GM10248 (cell line): ENCODE data around the gene GNMT.
A peak's percentile ranks its signal among the peaks of the same experiment; 100 is the strongest.

Source experiments
- CTCF ChIA-PET: fragments of 300-600 bp; sonication (Branson Sonifier 250); formaldehyde crosslinking; extraction: SDS; loops from one replicate; lab custom pipeline; 2021; ENCODE audit warnings: antibody characterized with exemption; lab: Yijun Ruan, JAX
- POLR2A ChIA-PET: fragments of 350-650 bp; sonication (Branson Sonifier 250); formaldehyde crosslinking; extraction: SDS; loops from one replicate; lab custom pipeline; 2020; ENCODE audit warnings: antibody characterized with exemption; lab: Yijun Ruan, JAX
- DNase-seq: peaks from one replicate; pipeline ENCODE4 v3.0.0; 2012; ENCODE audit errors: extremely low spot score
- CTCF ChIP-seq: IDR thresholded peaks from 2 replicates; pipeline ENCODE4 v1.5.1; 2012; ENCODE audit warnings: mild to moderate bottlenecking, low read depth; ENCODE audit errors: extremely low read depth, missing control alignments, control extremely low read depth

Gene GNMT

GRCh38 chr6:42933205-42933604 lies 27.3 kb upstream of the GNMT start:
- CTCF ChIA-PET: interaction anchor here (1.0 kb wide), 2 partner anchors 19 to 38 kb away, joined by 3 read pairs; no protein-coding TSS in a partner anchor
- POLR2A ChIA-PET: interaction anchor here (0.6 kb wide), 1 partner anchor 25 kb away, joined by 4 read pairs; no protein-coding TSS in a partner anchor
- no peak for DNase-seq
- TF ChIP-seq CTCF: no peak

GRCh38 chr6:42935322-42935721 lies 25.2 kb upstream of the GNMT start:
- no peak for TF ChIP-seq CTCF
- ChIA-PET POLR2A (no interaction called here), CTCF (interaction anchor here (0.7 to 1.6 kb wide), 3 partner anchors 11 to 207 kb away, joined by 3 to 5 read pairs (median 3); no protein-coding TSS in a partner anchor)
- DNase-seq: peak; percentile 23

- POLR2A ChIA-PET: no interaction called here
- no peak for TF ChIP-seq CTCF
- DNase-seq: no peak
- CTCF ChIA-PET: interaction anchor here (1.6 kb wide), 1 partner anchor 10 kb away, joined by 5 read pairs; no protein-coding TSS in a partner anchor
These were observed 24.2 kb upstream of the GNMT start for GRCh38 chr6:42936398-42936797.

- POLR2A ChIA-PET: no interaction called here
- CTCF ChIA-PET: interaction anchor here (1.6 kb wide), 1 partner anchor 9 kb away, joined by 5 read pairs; no protein-coding TSS in a partner anchor
- no peak for TF ChIP-seq CTCF
- no peak for DNase-seq
These were observed 22.8 kb upstream of the GNMT start for GRCh38 chr6:42937548-42938427.

- TF ChIP-seq CTCF: no peak
- CTCF ChIA-PET: no interaction called here
- no peak for DNase-seq
- POLR2A ChIA-PET: interaction anchor here (0.7 kb wide), 1 partner anchor 9 kb away, joined by 11 read pairs; the partner anchor contains the start of gene CNPY3
These were observed 22.1 kb upstream of the GNMT start for GRCh38 chr6:42938428-42938796.

- POLR2A ChIA-PET: interaction anchor here (0.7 kb wide), 1 partner anchor 10 kb away, joined by 11 read pairs; the partner anchor contains the start of gene CNPY3
- CTCF ChIA-PET: no interaction called here
- TF ChIP-seq CTCF: no peak
These were observed 21.4 kb upstream of the GNMT start for GRCh38 chr6:42938987-42939809.

More at GRCh38 chr6:42938987-42939809, 21.4 kb upstream of the GNMT start:
- DNase-seq: no peak
